ENCODE results near the gene C1orf52.

- TF ChIP-seq CTCF (IDR thresholded peaks at IDR 0.05) (no peak), POLR2AphosphoS5 (IDR thresholded peaks at IDR 0.05) (peak; percentile 65), POLR2A (IDR thresholded peaks at IDR 0.05) (no peak), EP300 (IDR thresholded peaks at IDR 0.05) (no peak)
These were observed 38.7 kb downstream of the C1orf52 start for GRCh38 chr1:85220756-85221201.
